DND-41 (cell line): ENCODE measurements around the gene CRISPLD2.

Source experiments
- ATAC-seq: fragments of 200-7000 bp; cut with Tn5 transposase; 3 replicates; pipeline ENCODE4 v1.9.1; 2021; ENCODE audit warnings: low read depth; ENCODE audit not compliant: insufficient read depth
- DNase-seq: peaks from one replicate; pipeline ENCODE4 v3.0.0-alpha.2; 2020
- H2AFZ ChIP-seq: 2 replicates; pipeline ENCODE4 v1.6.0; 2012; ENCODE audit warnings: low read depth, low read length
- H3K27ac ChIP-seq: 2 replicates; pipeline ENCODE4 v1.5.1; 2012; ENCODE audit warnings: low read length, inconsistent platforms
- H3K27me3 ChIP-seq: fragments of 200-600 bp; sonication (generic); 2 replicates; pipeline ENCODE4 v1.6.0; 2012; ENCODE audit warnings: low read length, mild to moderate bottlenecking, inconsistent platforms; ENCODE audit not compliant: insufficient read depth, poor library complexity
- H3K36me3 ChIP-seq: 2 replicates; pipeline ENCODE4 v1.5.1; 2012; ENCODE audit warnings: low read length, inconsistent platforms; ENCODE audit not compliant: insufficient read depth
- H3K4me1 ChIP-seq: 2 replicates; pipeline ENCODE4 v1.5.1; 2012; ENCODE audit warnings: mild to moderate bottlenecking, low read length; ENCODE audit not compliant: insufficient read depth
- H3K4me2 ChIP-seq: 2 replicates; pipeline ENCODE4 v1.6.0; 2012; ENCODE audit warnings: mild to moderate bottlenecking, moderate library complexity, low read length, inconsistent platforms; ENCODE audit not compliant: insufficient read depth
- H3K4me3 ChIP-seq, 2 experiments: fragments of 200-600 bp in 1 of 2; shearing (Covaris generic) in 1 of 2; 2 replicates each; pipeline ENCODE4 v1.5.1; 2012 to 2016; ENCODE audit warnings: inconsistent platforms in 2 of 2, low read length in 2 of 2, mild to moderate bottlenecking in 2 of 2, low read depth in 1 of 2, moderate library complexity in 1 of 2
- H3K79me2 ChIP-seq: 2 replicates; pipeline ENCODE4 v1.6.0; 2012; ENCODE audit warnings: low read length, inconsistent platforms; ENCODE audit not compliant: insufficient read depth
- H3K9ac ChIP-seq: 2 replicates; pipeline ENCODE4 v1.6.0; 2012; ENCODE audit warnings: low read depth, mild to moderate bottlenecking, inconsistent platforms, low read length, moderate library complexity
- H3K9me3 ChIP-seq: 2 replicates; pipeline ENCODE4 v1.5.1; 2012; ENCODE audit warnings: low read length, moderate library complexity, mild to moderate bottlenecking, inconsistent platforms; ENCODE audit not compliant: insufficient read depth, severe bottlenecking
- H4K20me1 ChIP-seq: 2 replicates; pipeline ENCODE4 v1.6.0; 2012; ENCODE audit warnings: low read length; ENCODE audit not compliant: insufficient read depth
- CTCF ChIP-seq: IDR thresholded peaks from 2 replicates; pipeline ENCODE4 v1.5.1; 2012; ENCODE audit warnings: borderline replicate concordance, low read length, moderate library complexity, mild to moderate bottlenecking; ENCODE audit not compliant: poor library complexity, severe bottlenecking; ENCODE audit errors: extremely low read depth
- EZH2 ChIP-seq: IDR thresholded peaks from 3 replicates; pipeline ENCODE4 v1.6.1; 2012; ENCODE audit warnings: borderline replicate concordance, low read depth, mild to moderate bottlenecking, moderate library complexity, low read length, inconsistent platforms; ENCODE audit not compliant: severe bottlenecking

The CRISPLD2 gene

GRCh38 chr16:84905965-84906460, 86.2 kb downstream of the CRISPLD2 start:
- Histone ChIP-seq H3K4me2 (no peak overlapping the region), H3K4me1 (no peaks in the 10 kb centered on the region), H3K36me3 (no peaks in the 10 kb centered on the region), H3K9ac (no peak overlapping the region), H3K4me3 (no peak overlapping the region), H3K79me2 (no peaks in the 10 kb centered on the region), H3K27me3 (no peaks in the 10 kb centered on the region), H4K20me1 (no peaks in the 10 kb centered on the region), H3K9me3 (no peaks in the 10 kb centered on the region), H2AFZ (no peak overlapping the region), H3K27ac (no peak overlapping the region)
- ATAC-seq = no peak
- TF ChIP-seq EZH2 = no peak
- TF ChIP-seq CTCF = no peak
- DNase-seq = no peak

- Histone ChIP-seq H3K4me1 (no peaks in the 10 kb centered on the region), H3K9me3 (no peaks in the 10 kb centered on the region), H2AFZ (no peak overlapping the region), H3K4me2 (no peak overlapping the region), H3K9ac (no peak overlapping the region), H3K79me2 (no peaks in the 10 kb centered on the region), H4K20me1 (no peaks in the 10 kb centered on the region), H3K36me3 (no peaks in the 10 kb centered on the region), H3K4me3 (no peak overlapping the region), H3K27me3 (no peaks in the 10 kb centered on the region), H3K27ac (no peak overlapping the region)
- TF ChIP-seq EZH2 = no peak
- TF ChIP-seq CTCF = no peak
- no peak for ATAC-seq
- DNase-seq = no peak
Measured at GRCh38 chr16:84907051-84907450, 87.3 kb downstream of the CRISPLD2 start.

- ATAC-seq (no peak), DNase-seq (no peak)
- Histone ChIP-seq H3K4me2 (no peak overlapping the region), H2AFZ (no peak overlapping the region), H3K4me1 (no peaks in the 10 kb centered on the region), H3K27me3 (no peaks in the 10 kb centered on the region), H3K9me3 (no peaks in the 10 kb centered on the region), H3K36me3 (no peaks in the 10 kb centered on the region), H3K27ac (no peak overlapping the region), H3K4me3 (no peak overlapping the region), H3K79me2 (no peaks in the 10 kb centered on the region), H3K9ac (no peak overlapping the region), H4K20me1 (no peaks in the 10 kb centered on the region)
- TF ChIP-seq EZH2 (no peak), CTCF (no peak)
Measured at GRCh38 chr16:84907575-84907974, 87.8 kb downstream of the CRISPLD2 start.
